MM.1S (cell line): ENCODE data around the gene POLR1A.
A peak's percentile ranks its signal among the peaks of the same experiment; 100 is the strongest.

Experiments
- DNase-seq: peaks from one replicate; pipeline ENCODE4 v3.0.0-alpha.2; 2015
- H2AFZ ChIP-seq: fragments of 300-600 bp; sonication (generic); 2 replicates; pipeline ENCODE4 v1.6.0; 2016; ENCODE audit warnings: antibody characterized with exemption, low read length
- H3F3A ChIP-seq: fragments of 300-600 bp; sonication (generic); 2 replicates; pipeline ENCODE4 v1.6.1; 2016; ENCODE audit warnings: mild to moderate bottlenecking, antibody characterized with exemption, low read length, moderate library complexity, mixed read lengths; ENCODE audit not compliant: insufficient read depth
- H3K27ac ChIP-seq: fragments of 300-600 bp; sonication (generic); 2 replicates; pipeline ENCODE4 v1.5.1; 2016; ENCODE audit warnings: mild to moderate bottlenecking, low read length
- H3K27me3 ChIP-seq: fragments of 300-600 bp; sonication (generic); replicated peaks from 2 replicates; pipeline ENCODE4 v1.6.0; 2016; ENCODE audit warnings: low read length; ENCODE audit not compliant: insufficient read depth
- H3K36me3 ChIP-seq: fragments of 300-600 bp; sonication (generic); replicated peaks from 2 replicates; pipeline ENCODE4 v1.6.1; 2016; ENCODE audit warnings: mild to moderate bottlenecking, low read length, mixed read lengths; ENCODE audit not compliant: insufficient read depth
- H3K4me1 ChIP-seq: fragments of 300-600 bp; sonication (generic); 2 replicates; pipeline ENCODE4 v1.6.1; 2016; ENCODE audit warnings: low read length, mixed read lengths
- H3K4me2 ChIP-seq: fragments of 300-600 bp; sonication (generic); 2 replicates; pipeline ENCODE4 v1.6.0; 2016; ENCODE audit warnings: low read depth, low read length
- H3K4me3 ChIP-seq: fragments of 300-600 bp; sonication (generic); 2 replicates; pipeline ENCODE4 v1.5.1; 2016; ENCODE audit warnings: low read length, mixed read lengths
- H3K79me2 ChIP-seq: fragments of 300-600 bp; sonication (generic); 2 replicates; pipeline ENCODE4 v1.6.1; 2016; ENCODE audit warnings: mixed run types, low read length, mixed read lengths
- H3K9ac ChIP-seq: fragments of 300-600 bp; sonication (generic); 2 replicates; pipeline ENCODE4 v1.6.1; 2016; ENCODE audit warnings: low read length, mixed read lengths
- H3K9me2 ChIP-seq: fragments of 300-600 bp; sonication (generic); replicated peaks from 2 replicates; pipeline ENCODE4 v1.6.1; 2016; ENCODE audit warnings: mild to moderate bottlenecking, low read length, mixed read lengths; ENCODE audit not compliant: insufficient read depth
- H3K9me3 ChIP-seq: fragments of 300-600 bp; sonication (generic); replicated peaks from 2 replicates; pipeline ENCODE4 v1.6.1; 2016; ENCODE audit warnings: mild to moderate bottlenecking, low read length, mixed read lengths; ENCODE audit not compliant: insufficient read depth
- H4K20me1 ChIP-seq: fragments of 300-600 bp; sonication (generic); 2 replicates; pipeline ENCODE4 v1.6.1; 2016; ENCODE audit warnings: mild to moderate bottlenecking, low read length, moderate library complexity, mixed read lengths; ENCODE audit not compliant: insufficient read depth
- EZH2 ChIP-seq: fragments of 300-600 bp; sonication (generic); optimal IDR thresholded peaks from 2 replicates; pipeline ENCODE3; 2017; ENCODE audit warnings: low read depth, mild to moderate bottlenecking, antibody characterized with exemption, low read length, mixed read lengths
- EZH2phosphoT487 ChIP-seq: fragments of 300-600 bp; sonication (generic); IDR thresholded peaks from 2 replicates; pipeline ENCODE4 v1.6.1; 2018; ENCODE audit warnings: antibody characterized with exemption, low read length
- TF ChIP-seq, protein P1 (sequence below): fragments of 300-600 bp; sonication (generic); IDR thresholded peaks from 2 replicates; pipeline ENCODE4 v1.5.1; 2016; ENCODE audit warnings: antibody characterized with exemption, low read length, mixed read lengths

The POLR1A gene

DNA sequence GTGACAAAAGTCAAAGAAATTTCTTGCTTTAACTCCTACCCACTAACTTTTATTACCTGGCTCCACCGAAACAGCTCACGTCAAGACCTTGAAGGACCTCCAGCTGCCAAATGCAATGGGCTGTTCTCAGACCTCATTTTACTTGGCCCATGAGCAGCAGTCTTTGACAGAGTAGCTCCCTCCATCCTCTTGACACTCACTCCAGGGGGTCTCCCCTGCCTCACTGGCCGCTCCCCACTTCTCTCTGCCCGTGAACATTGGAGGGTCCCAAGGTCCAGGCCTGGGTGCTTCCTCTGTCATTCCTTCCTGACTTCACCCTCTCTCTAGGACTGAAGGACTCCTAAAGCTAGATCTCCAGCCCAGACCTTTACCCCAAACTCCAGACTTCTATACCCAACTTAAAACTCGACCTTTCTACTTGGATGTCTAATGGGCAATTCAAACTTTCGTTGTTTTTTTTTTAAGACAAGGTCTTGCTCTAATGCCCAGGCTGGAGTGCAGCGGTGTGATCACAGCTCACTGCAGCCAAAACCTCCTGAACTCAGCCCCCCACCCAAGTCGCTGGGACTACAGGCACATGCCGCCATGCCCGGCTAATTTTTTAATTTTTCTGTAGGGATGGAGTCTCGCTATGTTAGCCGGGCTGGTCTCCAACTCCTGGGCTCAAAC is 124.0 kb downstream of the POLR1A start:
- TF ChIP-seq EZH2phosphoT487 (no peak), EZH2 (no peak)
- TF ChIP-seq, protein P1, sequence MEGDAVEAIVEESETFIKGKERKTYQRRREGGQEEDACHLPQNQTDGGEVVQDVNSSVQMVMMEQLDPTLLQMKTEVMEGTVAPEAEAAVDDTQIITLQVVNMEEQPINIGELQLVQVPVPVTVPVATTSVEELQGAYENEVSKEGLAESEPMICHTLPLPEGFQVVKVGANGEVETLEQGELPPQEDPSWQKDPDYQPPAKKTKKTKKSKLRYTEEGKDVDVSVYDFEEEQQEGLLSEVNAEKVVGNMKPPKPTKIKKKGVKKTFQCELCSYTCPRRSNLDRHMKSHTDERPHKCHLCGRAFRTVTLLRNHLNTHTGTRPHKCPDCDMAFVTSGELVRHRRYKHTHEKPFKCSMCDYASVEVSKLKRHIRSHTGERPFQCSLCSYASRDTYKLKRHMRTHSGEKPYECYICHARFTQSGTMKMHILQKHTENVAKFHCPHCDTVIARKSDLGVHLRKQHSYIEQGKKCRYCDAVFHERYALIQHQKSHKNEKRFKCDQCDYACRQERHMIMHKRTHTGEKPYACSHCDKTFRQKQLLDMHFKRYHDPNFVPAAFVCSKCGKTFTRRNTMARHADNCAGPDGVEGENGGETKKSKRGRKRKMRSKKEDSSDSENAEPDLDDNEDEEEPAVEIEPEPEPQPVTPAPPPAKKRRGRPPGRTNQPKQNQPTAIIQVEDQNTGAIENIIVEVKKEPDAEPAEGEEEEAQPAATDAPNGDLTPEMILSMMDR: no peak
- no peak overlapping the region for H3K4me2 ChIP-seq
- no peak overlapping the region for H2AFZ ChIP-seq
- H4K20me1 ChIP-seq: no peaks in the 10 kb centered on the region
- H3K4me1 ChIP-seq: peaks cover 8% of the 10 kb centered on the region
- no peak for DNase-seq
- no peak overlapping the region for H3K4me3 ChIP-seq
- no peaks in the 10 kb centered on the region for H3K79me2 ChIP-seq
- no peak overlapping the region for H3K27ac ChIP-seq
- no peaks in the 10 kb centered on the region for H3K27me3 ChIP-seq
- H3K9ac ChIP-seq: no peak overlapping the region
- no peaks in the 10 kb centered on the region for H3K36me3 ChIP-seq
- H3K9me2 ChIP-seq: no peaks in the 10 kb centered on the region
- H3K9me3 ChIP-seq: no peaks in the 10 kb centered on the region
- no peaks in the 10 kb centered on the region; the same call in 1 of the 2 replicates for H3F3A ChIP-seq

GRCh38 chr2:85978883-85979780 is 126.6 kb downstream of the POLR1A start:
- Histone ChIP-seq H3K4me2 (peak overlapping the region; percentile 26; the same call in 1 of the 2 replicates), H4K20me1 (no peaks in the 10 kb centered on the region), H3K9me3 (no peaks in the 10 kb centered on the region), H3K36me3 (no peaks in the 10 kb centered on the region), H3K79me2 (no peaks in the 10 kb centered on the region), H3K9ac (no peak overlapping the region), H3F3A (no peaks in the 10 kb centered on the region; the same call in 1 of the 2 replicates), H3K4me3 (no peak overlapping the region), H3K27ac (no peak overlapping the region), H3K27me3 (no peaks in the 10 kb centered on the region), H3K4me1 (peaks cover 8% of the 10 kb centered on the region), H3K9me2 (no peaks in the 10 kb centered on the region), H2AFZ (no peak overlapping the region)
- DNase-seq: no peak
- TF ChIP-seq, protein P1: no peak
- TF ChIP-seq EZH2phosphoT487 (no peak), EZH2 (no peak)

DNA sequence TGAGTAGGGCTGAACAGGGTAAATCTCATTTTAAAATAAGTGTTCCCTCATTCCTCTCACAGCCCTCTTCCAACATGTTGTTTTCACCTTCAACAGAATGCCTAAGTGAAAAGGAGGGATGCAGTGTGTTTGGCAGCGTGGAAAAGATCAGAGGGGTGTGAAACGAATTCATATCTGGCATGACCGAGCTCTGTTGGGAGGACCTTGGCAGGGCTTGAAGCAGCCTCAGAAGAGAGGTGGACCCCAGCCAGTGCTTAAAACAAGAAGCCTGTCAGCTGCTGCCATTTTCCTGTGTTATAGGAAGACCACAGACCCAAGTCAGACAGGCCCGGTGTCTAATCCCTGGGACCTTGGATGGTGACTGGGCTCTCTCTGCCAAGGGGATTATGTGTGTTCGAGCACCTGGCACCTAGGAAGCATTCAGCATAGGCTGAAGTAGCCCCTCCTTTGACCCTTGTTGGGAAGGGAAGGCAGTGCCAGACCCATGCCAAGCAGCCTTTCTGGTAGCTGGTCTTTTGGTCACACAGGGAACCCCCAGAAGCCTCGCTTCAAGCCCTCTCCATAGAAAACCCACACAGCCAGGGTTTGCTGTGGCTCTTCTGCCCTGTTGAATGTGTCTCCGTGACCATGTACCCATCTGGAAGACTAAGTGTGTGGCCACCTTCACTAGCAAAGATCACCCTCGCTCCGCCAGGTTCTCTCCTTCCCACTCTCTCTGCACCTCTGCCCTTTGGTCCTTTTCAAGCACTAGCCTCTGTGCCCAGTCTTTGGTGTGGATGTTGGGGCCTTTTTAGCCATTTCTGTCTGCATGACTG is 129.4 kb downstream of the POLR1A start:
- Histone ChIP-seq H3K9ac (no peak overlapping the region), H3K27me3 (no peaks in the 10 kb centered on the region), H3K27ac (no peak overlapping the region), H3K4me3 (no peak overlapping the region), H2AFZ (no peak overlapping the region), H3K9me3 (no peaks in the 10 kb centered on the region), H3K79me2 (no peaks in the 10 kb centered on the region), H3F3A (no peaks in the 10 kb centered on the region; the same call in 1 of the 2 replicates), H3K4me2 (no peak overlapping the region), H4K20me1 (no peaks in the 10 kb centered on the region), H3K4me1 (peaks cover 8% of the 10 kb centered on the region), H3K9me2 (no peaks in the 10 kb centered on the region), H3K36me3 (no peaks in the 10 kb centered on the region)
- no peak for DNase-seq
- TF ChIP-seq EZH2phosphoT487: no peak
- TF ChIP-seq, protein P1: no peak
- TF ChIP-seq EZH2: no peak
